NCI-H82 treated with DMSO at 0.1 percent for 48 hours (cell line): Measurements from ENCODE around the gene LCP1.

Source experiments
- DNase-seq: peaks from one replicate; lab custom pipeline; 2025; ENCODE audit not compliant: unreplicated experiment; lab: John Stamatoyannopoulos, UW

Gene LCP1

DNA sequence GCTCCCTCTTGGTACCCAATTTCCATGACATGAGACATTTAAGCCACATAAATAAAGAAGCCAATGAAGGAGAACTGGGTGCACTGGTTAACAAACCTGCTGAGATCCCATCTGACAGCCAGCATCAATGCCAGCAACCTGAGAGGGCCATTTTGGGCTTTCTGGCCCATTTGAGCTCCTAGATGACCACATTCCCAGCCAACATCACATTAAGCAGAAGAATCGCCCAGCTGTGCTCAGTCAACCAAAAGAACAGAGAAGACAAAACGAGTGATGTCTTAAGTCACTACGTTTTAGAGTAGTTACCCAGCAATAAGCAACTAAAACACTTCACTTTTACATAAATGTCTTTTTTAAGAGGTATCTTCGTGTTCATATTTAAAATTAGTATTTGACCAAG lies 21.9 kb downstream of the LCP1 start:
- no peak for DNase-seq

DNA sequence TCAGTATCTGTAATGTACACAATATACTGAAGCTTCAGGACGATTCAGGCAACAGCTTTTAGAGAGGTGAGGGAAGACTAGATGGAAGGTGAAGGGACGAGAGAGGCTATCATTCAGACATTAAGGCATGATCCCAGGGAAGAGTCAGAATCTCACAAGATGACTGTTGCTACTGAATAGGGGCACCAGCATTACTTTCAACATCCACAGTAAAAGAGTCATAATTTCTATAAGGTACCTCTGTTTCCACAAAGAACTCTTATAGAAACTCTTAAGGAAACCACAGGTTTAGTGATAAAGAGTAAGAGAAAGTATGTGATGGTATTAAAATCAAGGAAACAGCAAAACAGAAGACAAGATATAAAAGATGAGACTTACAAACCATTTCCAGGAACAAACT lies 23.0 kb downstream of the LCP1 start:
- DNase-seq = no peak

GRCh38 chr13:46158222-46158621 lies 23.8 kb downstream of the LCP1 start:
- DNase-seq = no peak

DNA sequence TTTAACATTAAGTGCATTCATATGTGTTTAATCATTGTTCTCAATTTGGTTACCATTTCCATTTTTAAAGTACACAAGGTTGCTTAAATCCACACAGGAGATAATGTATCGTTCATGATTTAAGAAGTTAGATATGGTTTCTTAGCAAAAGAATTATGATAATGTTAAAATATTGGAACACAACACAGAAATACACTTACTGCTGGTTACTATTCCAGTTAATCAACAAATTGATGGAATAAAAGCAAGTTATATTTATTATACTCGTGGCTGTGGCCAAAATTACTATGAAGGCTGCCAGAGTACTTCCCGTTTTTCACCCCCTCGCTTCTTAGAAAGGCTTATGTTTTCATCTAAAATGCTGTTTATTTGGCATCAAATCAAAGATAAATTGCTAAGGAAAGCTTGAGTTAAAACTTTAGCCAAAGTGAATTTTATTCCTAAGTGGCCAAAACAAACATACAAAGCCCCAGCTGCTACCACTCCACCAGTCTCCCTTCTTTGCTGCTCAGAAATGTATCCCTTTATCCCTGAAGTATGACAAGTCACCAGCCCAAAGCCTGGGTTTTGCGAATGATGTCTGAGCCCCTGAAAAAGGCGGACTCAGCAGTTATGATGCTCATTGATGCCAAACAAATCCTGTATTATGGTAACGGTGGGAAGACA lies 27.7 kb downstream of the LCP1 start:
- no peak for DNase-seq

GRCh38 chr13:46152627-46153328 lies 29.2 kb downstream of the LCP1 start:
- DNase-seq = no peak

DNA sequence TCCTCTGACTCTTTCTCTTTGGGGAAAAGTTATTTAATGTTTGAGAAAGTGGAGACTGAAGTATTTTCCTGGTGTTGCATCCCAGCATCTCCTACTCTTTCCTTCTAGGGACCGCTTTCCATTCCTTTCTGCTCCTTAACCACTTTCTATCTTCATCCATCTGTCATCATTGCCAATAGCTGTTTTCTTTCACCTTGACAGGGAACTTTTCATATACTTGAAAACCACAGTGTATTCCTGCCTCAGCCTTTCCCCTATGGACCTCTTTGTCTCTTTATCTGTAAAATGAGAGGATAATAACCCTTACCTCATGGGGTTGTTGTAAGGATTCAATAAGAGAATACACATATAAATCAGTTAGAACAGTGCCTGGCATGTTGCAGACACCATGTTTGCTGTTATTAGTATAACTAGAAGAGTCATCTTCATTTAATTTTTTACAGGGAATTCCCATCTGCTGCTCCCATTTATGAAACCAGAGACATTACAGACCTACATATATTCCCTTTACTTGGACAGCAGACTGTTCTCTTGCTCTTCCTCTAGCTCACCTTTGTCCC lies 31.8 kb downstream of the LCP1 start:
- no peak for DNase-seq

DNA sequence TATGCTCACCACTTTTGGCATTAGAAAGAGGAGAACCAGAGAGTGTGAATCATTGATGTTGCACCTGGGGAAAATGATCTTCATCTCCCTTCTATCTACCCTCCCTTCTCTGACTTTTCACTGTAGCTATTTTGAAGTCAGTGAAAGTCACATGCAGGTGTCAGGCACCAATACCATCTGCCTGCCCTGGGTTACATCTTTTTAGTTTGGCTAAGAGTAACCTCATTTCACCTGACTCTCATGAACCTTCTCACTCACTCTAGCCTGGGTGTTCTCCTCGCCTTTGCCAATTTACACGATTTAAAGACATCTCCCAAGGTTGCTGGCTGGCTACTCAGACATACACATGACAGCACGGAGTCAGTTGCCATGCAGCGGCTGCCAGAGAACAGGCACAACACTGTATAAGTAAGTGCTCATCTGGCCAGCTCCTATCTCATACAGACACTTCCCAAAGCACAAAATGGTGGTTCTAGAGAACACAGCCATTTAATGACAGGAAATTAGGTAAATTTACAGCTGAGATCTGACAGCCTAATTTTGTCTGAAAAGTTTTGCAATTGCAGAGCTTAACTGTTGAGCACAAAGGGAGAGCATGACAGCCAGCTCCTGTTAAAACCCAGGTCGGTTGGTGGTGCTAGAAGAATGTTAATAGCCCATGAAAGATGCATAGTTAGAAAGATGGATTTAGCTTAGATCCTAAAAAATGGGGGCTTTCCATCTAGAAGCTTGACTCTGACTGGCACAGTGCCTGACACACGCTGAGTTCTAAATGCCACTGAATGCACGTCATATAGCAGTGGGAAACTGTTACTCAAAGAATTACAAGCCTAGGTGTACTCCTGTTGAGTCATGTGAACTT lies 32.5 kb downstream of the LCP1 start:
- no peak for DNase-seq

GRCh38 chr13:46146898-46147297 lies 35.1 kb downstream of the LCP1 start:
- DNase-seq = no peak

- no peak for DNase-seq
Observed at GRCh38 chr13:46145950-46146349, 36.0 kb downstream of the LCP1 start.

DNA sequence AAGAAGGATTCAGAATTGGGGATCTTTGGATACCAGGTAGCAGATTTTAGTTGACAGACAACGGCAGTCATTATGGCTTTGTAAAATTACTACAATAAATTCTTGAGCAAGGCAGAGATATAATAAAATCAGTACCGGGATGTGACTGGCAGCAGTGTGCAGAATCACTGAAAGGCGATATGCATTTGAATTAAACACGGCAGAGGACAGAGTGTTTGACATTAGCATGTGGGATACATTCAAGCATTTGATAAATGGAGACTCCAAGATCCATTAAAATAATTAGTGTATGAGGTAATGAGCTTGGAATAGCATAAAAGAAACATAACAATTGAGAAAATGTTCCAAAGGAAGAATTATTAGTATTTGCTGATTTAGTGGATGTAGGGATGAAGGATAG lies 36.8 kb downstream of the LCP1 start:
- no peak for DNase-seq

DNA sequence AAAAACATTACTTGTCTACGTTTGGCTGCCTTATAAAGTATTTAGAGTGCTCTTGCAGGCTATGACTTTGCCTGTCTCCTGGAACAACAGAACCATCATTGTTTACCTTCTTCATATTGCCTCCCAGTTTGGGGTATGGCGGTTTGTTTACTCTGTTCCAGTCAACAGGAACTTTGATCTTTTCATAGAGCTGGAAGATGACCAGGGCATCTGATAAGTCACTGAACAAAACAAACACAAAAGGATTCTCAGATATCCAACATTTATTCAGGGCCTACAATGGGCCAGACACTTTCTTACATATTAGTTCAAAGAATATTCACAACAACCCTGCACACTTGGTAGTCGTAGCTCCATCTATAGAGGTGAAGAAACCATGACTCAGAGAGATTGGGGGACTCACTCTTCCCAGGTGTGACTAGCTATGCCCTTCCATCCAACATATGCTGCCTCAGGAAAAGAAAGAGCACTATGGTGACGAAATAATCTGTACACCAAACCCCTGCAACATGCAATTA lies 38.7 kb downstream of the LCP1 start:
- no peak for DNase-seq

DNA sequence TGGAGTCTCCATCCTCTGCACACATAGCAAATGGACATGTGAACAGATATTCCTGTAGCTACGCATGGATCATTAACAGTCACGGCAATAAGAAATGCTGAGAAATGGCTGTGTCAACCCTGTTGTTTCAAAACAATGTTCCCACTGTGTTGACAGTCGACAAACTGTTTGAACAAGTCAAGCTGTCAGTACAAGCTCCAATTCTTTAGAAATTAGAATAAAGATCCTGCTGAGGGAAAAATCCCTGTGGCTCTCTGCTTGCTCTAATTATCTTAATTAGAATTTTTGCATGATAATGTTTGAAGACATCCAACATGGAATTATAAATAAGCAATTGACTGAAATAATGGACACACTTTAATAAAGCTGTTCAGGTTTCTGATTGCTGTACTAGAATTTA lies 39.2 kb downstream of the LCP1 start:
- no peak for DNase-seq

- DNase-seq = no peak
Observed at GRCh38 chr13:46140044-46140443, 41.9 kb downstream of the LCP1 start.

GRCh38 chr13:46137627-46138317 lies 44.2 kb downstream of the LCP1 start:
- no peak for DNase-seq

DNA sequence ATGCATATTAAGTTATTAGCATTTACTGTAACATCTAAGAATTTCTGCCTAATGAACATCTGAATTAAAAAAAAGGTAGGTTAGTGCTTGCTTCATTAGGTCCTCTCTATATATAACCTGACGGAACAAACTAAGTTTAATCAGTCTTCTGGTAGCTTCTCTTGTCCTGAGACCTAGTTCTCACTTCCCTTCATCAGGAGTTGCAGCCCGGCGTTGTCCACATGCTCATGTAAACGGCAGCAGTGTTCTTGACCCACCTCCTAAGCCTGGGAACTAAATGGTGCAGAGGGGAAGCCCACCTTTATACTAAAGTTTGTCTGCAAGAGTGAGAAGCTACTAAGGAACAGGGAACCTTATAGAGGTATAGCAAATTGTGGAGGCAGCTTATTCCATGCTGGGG lies 45.3 kb downstream of the LCP1 start:
- no peak for DNase-seq

DNA sequence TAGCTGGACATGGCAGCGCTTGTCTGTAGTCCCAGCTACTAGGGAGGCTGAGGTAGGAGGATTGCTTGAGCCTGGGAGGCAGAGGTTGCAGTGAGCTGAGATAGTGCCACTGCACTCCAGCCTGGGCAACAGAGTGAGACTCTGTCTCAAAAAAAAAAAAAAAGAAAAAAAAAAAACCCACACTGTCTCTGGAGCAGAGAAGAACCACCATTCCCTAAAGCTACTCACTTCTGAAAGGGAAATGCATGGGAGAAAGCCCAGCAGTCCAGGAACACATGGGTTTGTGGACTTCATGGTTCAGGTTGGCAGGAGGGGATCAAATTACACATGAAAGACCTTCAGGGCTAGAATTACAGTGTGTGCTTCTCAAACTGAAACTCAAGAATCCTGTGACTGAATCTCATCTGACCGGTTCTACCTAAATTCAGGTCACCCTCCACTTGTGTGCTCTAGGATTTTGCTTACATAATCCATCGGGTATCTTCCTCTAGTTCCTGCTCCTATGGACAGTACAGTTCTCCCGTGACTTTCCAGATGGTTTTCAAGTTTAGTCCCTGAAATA lies 46.9 kb downstream of the LCP1 start:
- DNase-seq = no peak

DNA sequence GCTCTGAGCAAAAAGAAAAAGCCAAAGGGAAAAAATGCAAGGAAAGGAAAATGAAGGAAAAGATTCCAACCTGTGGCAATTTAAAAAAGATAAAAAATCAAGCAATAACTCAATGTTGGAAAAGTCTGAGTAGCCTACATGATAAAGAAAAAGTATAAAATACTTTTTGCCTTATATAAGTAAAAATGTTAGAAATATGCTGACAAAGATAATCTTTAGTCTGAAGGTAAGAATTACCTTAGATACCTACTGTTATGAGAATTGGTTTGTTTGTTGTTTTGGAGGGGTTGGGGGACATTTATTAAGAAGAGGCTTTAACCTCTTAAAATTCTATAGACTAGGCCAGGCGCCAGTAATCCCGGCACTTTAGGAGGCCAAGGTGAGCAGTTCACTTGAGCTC lies 47.5 kb downstream of the LCP1 start:
- no peak for DNase-seq

DNA sequence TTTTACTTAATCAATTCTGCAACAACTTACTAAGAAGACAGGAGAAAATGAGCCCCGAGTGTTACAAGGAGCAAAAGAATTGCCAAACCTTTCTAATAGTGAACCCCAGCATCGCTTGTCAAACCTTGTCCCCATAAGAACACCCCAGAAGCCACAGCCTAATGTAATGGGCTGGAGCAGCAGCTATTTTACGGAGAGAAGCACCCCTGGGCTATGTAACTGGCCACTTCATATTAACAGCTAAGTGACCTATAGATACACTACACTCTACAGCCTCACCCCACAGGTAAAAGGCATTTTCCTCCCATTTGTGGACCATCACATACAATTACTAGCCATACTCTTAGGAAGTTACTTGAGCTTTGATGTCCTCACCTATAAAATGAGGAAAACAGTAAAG lies 49.9 kb downstream of the LCP1 start:
- DNase-seq = no peak

DNA sequence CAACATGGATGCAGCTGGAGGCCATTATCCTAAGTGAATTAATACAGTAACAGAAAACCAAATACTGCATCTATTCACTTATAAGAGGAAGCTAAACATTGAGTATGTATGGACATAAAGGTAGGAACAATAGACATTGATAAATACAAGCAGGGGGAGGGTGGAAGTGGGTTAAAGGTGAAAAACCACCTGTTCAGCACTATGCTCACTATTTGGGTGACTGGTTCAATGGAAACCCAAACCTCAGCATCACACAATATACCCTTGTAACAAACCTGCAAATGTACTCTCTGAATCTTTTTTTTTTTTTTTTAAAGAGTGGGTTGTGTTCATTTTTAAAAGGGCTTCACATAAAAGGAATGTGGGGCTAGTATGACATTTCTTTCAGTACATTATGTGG lies 50.3 kb downstream of the LCP1 start:
- no peak for DNase-seq

GRCh38 chr13:46129955-46130618 lies 51.9 kb downstream of the LCP1 start:
- DNase-seq = no peak
